Stomach (tissue), 4 donors: ENCODE data around the gene SPEM2.
A peak's percentile ranks its signal among the peaks of the same experiment; 100 is the strongest.

Experiments
- EP300 ChIP-seq: sonication (generic); formaldehyde crosslinking; IDR thresholded peaks from one replicate; pipeline ENCODE4 v1.6.1; 2017; ENCODE audit warnings: antibody characterized with exemption
- POLR2A ChIP-seq, 4 donors: fragments of 450-650 bp; IDR thresholded peaks; one replicate each; pipeline ENCODE4 v1.6.1; 2016; ENCODE audit warnings: antibody characterized with exemption in 4 of 4, control low read depth in 2 of 4, mild to moderate bottlenecking in 1 of 4, moderate library complexity in 1 of 4
- POLR2AphosphoS5 ChIP-seq, 3 donors: sonication (generic); formaldehyde crosslinking; IDR thresholded peaks; one replicate each; pipeline ENCODE4 v1.6.1; 2016; ENCODE audit warnings: antibody characterized with exemption in 3 of 3
- TF ChIP-seq, protein P1 (sequence below), 7 experiments: fragments of 450-650 bp in 4 of 7; fragments of 200-600 bp in 3 of 7; sonication (generic) in 3 of 7; IDR thresholded peaks; one replicate each; pipeline ENCODE4 v1.5.1; 2016 to 2019; ENCODE audit warnings: antibody characterized with exemption in 7 of 7, control low read depth in 2 of 7, mild to moderate bottlenecking in 1 of 7

DNA sequence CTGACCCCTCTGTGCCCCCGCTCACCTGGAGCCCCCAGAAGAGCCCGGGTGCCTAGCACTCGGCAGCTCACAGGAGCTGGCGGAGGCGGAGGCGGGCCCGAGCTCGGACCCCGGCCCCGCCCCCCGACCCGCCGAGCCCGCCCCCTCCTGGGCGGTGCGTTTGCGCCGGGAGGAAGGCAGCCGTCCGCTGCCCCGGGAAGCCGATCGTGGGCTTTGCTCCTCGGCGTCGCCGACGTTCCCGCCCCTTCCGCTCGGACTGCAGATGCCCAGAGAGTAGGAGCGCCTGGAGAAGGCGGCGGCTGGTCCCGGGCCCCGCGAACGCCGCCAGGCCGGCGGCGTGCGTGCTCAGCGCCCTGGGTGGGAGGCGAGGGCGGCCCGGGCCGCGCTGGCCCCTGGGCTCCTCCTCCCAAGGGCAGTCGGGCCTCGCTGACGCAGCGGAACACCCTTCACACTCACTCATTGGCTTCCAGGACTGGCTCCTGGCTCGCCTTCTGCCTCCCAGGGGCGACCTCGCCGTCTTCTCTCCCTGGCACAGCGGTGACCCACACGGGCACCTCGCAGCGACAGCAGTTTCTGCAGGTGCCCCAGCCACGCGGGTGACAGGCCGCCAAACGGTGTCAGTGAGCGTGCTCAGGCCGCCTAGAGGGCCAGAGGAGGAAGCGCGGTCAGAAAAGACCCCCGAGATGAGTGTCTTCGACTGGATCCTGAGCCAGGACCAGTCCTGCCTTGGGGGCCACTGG, 30.8 kb upstream of the SPEM2 start, which contains the start of gene PLSCR3:
- TF ChIP-seq, protein P1, sequence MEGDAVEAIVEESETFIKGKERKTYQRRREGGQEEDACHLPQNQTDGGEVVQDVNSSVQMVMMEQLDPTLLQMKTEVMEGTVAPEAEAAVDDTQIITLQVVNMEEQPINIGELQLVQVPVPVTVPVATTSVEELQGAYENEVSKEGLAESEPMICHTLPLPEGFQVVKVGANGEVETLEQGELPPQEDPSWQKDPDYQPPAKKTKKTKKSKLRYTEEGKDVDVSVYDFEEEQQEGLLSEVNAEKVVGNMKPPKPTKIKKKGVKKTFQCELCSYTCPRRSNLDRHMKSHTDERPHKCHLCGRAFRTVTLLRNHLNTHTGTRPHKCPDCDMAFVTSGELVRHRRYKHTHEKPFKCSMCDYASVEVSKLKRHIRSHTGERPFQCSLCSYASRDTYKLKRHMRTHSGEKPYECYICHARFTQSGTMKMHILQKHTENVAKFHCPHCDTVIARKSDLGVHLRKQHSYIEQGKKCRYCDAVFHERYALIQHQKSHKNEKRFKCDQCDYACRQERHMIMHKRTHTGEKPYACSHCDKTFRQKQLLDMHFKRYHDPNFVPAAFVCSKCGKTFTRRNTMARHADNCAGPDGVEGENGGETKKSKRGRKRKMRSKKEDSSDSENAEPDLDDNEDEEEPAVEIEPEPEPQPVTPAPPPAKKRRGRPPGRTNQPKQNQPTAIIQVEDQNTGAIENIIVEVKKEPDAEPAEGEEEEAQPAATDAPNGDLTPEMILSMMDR (IDR thresholded peaks at IDR 0.05) = peak in 4 of 7 experiments; percentile 5 to 62 (median 36)
- TF ChIP-seq POLR2A (IDR thresholded peaks at IDR 0.05) (peak in 1 of 4 donors; percentile 28), EP300 (no peak), POLR2AphosphoS5 (IDR thresholded peaks at IDR 0.05) (peak; percentile 40 to 87 (median 85))
